Tracheal epithelial cell (primary cell): ENCODE data around the gene PCDHB13. TPM values are rescaled to one million over a fixed set of nuclear protein-coding genes. Genes with fewer than 3 reads are reported as not detected.

ENCODE experiments used
- total RNA-seq: library from RNA; depleted of rRNA; stranded (reverse); fragments of >200 nt; gene quantifications from 2 replicates; pipeline ENCODE4 v1.2.1, GENCODE V29; 2014

Gene PCDHB13
- 0.24 TPM in 1 of 2 replicates, not detected in the other for total RNA-seq

GRCh38 chr5:141213656-141214339 lies at the start of gene PCDHB13:
PCDHB13 (plus strand) TSS chr5:141213919; CDS start chr5:141214124, 205 bp downstream.

GRCh38 chr5:141172381-141173204 lies 41.1 kb upstream of the PCDHB13 start, which contains the start of gene PCDHB7:
PCDHB7 (plus strand) TSS chr5:141172644; CDS start chr5:141172836, 192 bp downstream.

GRCh38 chr5:141177577-141178191 lies 36.0 kb upstream of the PCDHB13 start, which contains the start of gene PCDHB8:
PCDHB8 (plus strand) TSS chr5:141177790; CDS start chr5:141178035, 245 bp downstream.

GRCh38 chr5:141182248-141182647 lies 31.5 kb upstream of the PCDHB13 start, which contains the start of gene PCDHB16:
PCDHB16 (plus strand) TSS chr5:141182387; CDS start chr5:141182560, 173 bp downstream.

GRCh38 chr5:141186897-141187512 lies 26.7 kb upstream of the PCDHB13 start, which contains the start of gene PCDHB9:
PCDHB9 (plus strand) TSS chr5:141187161; CDS start chr5:141187319, 158 bp downstream.

GRCh38 chr5:141192110-141192725 lies 21.5 kb upstream of the PCDHB13 start, which contains the start of gene PCDHB10:
PCDHB10 (plus strand) TSS chr5:141192353; CDS start chr5:141192553, 200 bp downstream.

GRCh38 chr5:141199359-141200235 lies 14.1 kb upstream of the PCDHB13 start, which contains the start of gene PCDHB11:
PCDHB11 (plus strand) TSS chr5:141199627; CDS start chr5:141199775, 148 bp downstream.

GRCh38 chr5:141208478-141208877 lies 5.2 kb upstream of the PCDHB13 start, which contains the start of gene PCDHB12:
PCDHB12 (plus strand) TSS chr5:141208719; CDS start chr5:141208908, 189 bp downstream.

GRCh38 chr5:141223112-141223783 lies 9.5 kb downstream of the PCDHB13 start, which contains the start of gene PCDHB14:
PCDHB14 (plus strand) TSS chr5:141223343; CDS start chr5:141223506, 163 bp downstream.

GRCh38 chr5:141245250-141245717 lies 31.6 kb downstream of the PCDHB13 start, which contains the start of gene PCDHB15:
PCDHB15 (plus strand) TSS chr5:141245395; CDS start chr5:141245579, 184 bp downstream.

Other genes starting within 250 kb of the PCDHB13 start
- gene PCDHAC2, start 247.4 kb upstream of the PCDHB13 start, total RNA-seq: 1.9 and 16.0 TPM in 2 replicates
- gene PCDHB1, start 162.5 kb upstream of the PCDHB13 start, total RNA-seq: not detected in 2 replicates
- 0.43 and 1.4 TPM in 2 replicates for gene PCDHB2, start 119.3 kb upstream of the PCDHB13 start, total RNA-seq
- 0.21 and 0.48 TPM in 2 replicates for gene PCDHB3, start 113.4 kb upstream of the PCDHB13 start, total RNA-seq
- gene PCDHB4, start 92.1 kb upstream of the PCDHB13 start, total RNA-seq: under 0.01 TPM in 1 of 2 replicates, not detected in the other
- 0.24 and 0.64 TPM in 2 replicates for gene PCDHB5, start 78.7 kb upstream of the PCDHB13 start, total RNA-seq
- gene PCDHB6, start 63.9 kb upstream of the PCDHB13 start, total RNA-seq: not detected in 2 replicates
- gene PCDHB7, start 41.3 kb upstream of the PCDHB13 start, total RNA-seq: under 0.01 TPM in 1 of 2 replicates, not detected in the other
- gene PCDHB8, start 36.1 kb upstream of the PCDHB13 start, total RNA-seq: under 0.01 TPM in 2 replicates
- under 0.01 TPM in 1 of 2 replicates, not detected in the other for gene PCDHB16, start 31.5 kb upstream of the PCDHB13 start, total RNA-seq
- gene PCDHB9, start 26.8 kb upstream of the PCDHB13 start, total RNA-seq: under 0.01 TPM in 1 of 2 replicates, not detected in the other
- gene PCDHB10, start 21.6 kb upstream of the PCDHB13 start, total RNA-seq: under 0.01 and 0.21 TPM in 2 replicates
- gene PCDHB11, start 14.3 kb upstream of the PCDHB13 start, total RNA-seq: 0.24 and 0.43 TPM in 2 replicates
- under 0.01 TPM in 1 of 2 replicates, not detected in the other for gene PCDHB12, start 5.2 kb upstream of the PCDHB13 start, total RNA-seq
- gene PCDHB14, start 9.4 kb downstream of the PCDHB13 start, total RNA-seq: 0.24 and 0.43 TPM in 2 replicates
- 0.21 and 0.24 TPM in 2 replicates for gene PCDHB15, start 31.5 kb downstream of the PCDHB13 start, total RNA-seq
- gene SLC25A2, start 90.1 kb downstream of the PCDHB13 start, total RNA-seq: not detected in 2 replicates
- gene TAF7, start 106.9 kb downstream of the PCDHB13 start, total RNA-seq: 30.1 and 32.8 TPM in 2 replicates
- gene PCDHGA1, start 116.6 kb downstream of the PCDHB13 start, total RNA-seq: under 0.01 TPM in 1 of 2 replicates, not detected in the other
- gene PCDHGA2, start 124.8 kb downstream of the PCDHB13 start, total RNA-seq: 0.21 and 0.48 TPM in 2 replicates
- under 0.01 and 0.21 TPM in 2 replicates for gene PCDHGA3, start 129.9 kb downstream of the PCDHB13 start, total RNA-seq
- 0.21 and 0.24 TPM in 2 replicates for gene PCDHGB1, start 136.2 kb downstream of the PCDHB13 start, total RNA-seq
- gene PCDHGA4, start 141.1 kb downstream of the PCDHB13 start, total RNA-seq: 0.24 TPM in 1 of 2 replicates, not detected in the other
- gene PCDHGB2, start 146.1 kb downstream of the PCDHB13 start, total RNA-seq: under 0.01 TPM in 1 of 2 replicates, not detected in the other
- 0.24 TPM in 1 of 2 replicates, not detected in the other for gene PCDHGA5, start 150.2 kb downstream of the PCDHB13 start, total RNA-seq
- 0.24 and 0.43 TPM in 2 replicates for gene PCDHGB3, start 156.3 kb downstream of the PCDHB13 start, total RNA-seq
- under 0.01 and 0.24 TPM in 2 replicates for gene PCDHGA6, start 160.0 kb downstream of the PCDHB13 start, total RNA-seq
- 0.21 and 0.24 TPM in 2 replicates for gene PCDHGA7, start 168.8 kb downstream of the PCDHB13 start, total RNA-seq
- 0.64 and 5.3 TPM in 2 replicates for gene PCDHGB4, start 173.8 kb downstream of the PCDHB13 start, total RNA-seq
- gene PCDHGA8, start 178.7 kb downstream of the PCDHB13 start, total RNA-seq: 0.21 and 0.48 TPM in 2 replicates
- gene PCDHGB5, start 184.0 kb downstream of the PCDHB13 start, total RNA-seq: 2.6 and 4.6 TPM in 2 replicates
- gene PCDHGA9, start 188.9 kb downstream of the PCDHB13 start, total RNA-seq: 0.72 and 0.85 TPM in 2 replicates
- 0.48 and 0.64 TPM in 2 replicates for gene PCDHGB6, start 194.1 kb downstream of the PCDHB13 start, total RNA-seq
- gene PCDHGA10, start 199.1 kb downstream of the PCDHB13 start, total RNA-seq: 2.2 and 4.3 TPM in 2 replicates
- gene PCDHGB7, start 203.8 kb downstream of the PCDHB13 start, total RNA-seq: 1.1 and 3.4 TPM in 2 replicates
- gene PCDHGA11, start 207.1 kb downstream of the PCDHB13 start, total RNA-seq: 2.2 and 2.6 TPM in 2 replicates
- gene PCDHGA12, start 216.6 kb downstream of the PCDHB13 start, total RNA-seq: 1.7 and 3.9 TPM in 2 replicates